Measurements from ENCODE around the gene ANKRD2.

ANKRD2 gene

DNA sequence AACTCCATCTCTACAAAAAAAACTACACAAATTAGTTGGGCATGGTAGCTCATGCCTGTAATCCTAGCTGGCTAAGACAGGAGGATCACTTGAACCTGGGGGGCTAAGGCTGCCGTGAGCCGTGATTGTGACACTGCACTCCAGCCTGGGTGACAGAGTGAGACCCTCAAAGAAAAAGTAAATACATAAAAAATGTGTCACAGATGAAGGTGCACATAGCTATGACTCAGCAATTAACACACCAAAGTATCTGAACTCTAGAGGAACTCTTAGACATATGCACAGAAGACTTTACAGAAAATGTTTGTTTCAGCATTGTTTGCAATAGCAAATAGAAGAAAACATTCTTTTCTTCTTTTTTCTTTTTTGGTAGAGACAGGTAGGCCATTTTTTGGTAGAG, 25.2 kb downstream of the ANKRD2 start:
- no peak for DNase-seq

DNA sequence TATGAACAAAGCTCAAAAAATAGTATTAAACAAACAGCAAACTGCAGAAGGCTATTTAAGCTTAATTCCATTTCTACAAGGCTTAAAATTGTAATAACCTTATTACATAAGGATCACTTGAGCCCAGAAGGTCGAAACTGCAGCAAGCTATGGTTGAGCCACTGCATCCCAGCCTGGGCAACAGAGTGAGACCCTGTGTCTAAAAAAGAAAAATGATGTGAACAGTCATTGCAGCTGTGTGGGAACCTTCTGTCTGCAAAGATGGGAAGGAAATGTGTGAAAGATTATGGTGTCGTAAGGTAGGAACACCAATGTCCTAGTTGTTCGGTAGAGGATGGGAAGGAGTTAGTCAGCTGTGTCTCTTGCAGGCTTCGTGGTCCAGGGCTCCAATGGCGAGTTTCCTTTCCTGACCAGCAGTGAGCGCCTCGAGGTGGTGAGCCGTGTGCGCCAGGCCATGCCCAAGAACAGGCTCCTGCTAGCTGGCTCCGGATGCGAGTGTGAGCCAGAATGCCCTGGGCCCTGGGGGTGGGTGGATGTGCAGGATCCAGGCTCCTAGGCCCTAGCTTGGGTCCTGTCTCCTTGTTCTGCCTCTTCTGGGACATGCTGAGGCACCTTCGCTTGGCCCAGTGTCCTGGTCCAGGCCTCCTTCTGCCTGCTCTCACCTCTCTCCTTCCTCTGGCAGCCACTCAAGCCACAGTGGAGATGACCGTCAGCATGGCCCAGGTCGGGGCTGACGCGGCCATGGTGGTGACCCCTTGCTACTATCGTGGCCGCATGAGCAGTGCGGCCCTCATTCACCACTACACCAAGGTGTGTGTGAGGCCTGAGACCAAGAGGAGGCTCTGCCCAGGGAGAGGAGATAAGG, 26.1 kb downstream of the ANKRD2 start:
- DNase-seq = no peak

DNA sequence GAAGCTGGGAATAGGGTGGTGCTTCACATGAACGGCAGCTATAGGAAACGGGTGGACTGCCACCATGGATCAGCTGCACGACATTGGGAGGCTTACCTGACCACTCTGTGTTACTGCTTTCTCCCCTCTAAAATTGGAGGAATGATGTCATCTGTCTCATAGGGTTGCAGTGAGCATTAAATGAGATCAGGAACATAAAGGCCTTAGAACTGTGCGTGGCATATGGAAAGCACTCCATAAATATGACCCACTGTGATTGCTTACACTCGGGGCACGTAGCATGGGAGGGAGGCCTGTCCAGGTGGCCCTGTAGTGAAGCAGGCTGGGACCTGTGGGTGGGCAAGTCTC, 26.7 kb downstream of the ANKRD2 start:
- no peak for DNase-seq

DNA sequence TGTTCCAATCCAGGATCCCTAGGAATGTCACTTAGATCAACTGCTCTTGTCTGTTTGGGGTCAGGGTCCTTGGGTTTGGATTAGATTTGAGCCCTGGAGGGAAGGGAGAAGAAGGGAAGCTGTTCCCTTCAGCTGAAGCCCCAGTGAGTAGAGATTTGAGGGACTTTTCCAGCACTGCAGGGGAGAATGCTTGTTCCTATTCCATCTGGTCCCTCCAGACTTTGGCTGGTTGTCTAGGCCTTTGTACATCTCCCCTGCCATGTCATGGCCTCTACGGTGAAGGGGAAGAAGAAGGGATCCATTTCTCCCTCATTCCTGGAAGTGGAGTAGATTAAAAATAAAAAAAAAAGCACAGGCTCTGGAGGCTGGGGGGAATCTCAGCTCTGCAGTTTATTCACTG, 28.0 kb downstream of the ANKRD2 start:
- DNase-seq = no peak

DNA sequence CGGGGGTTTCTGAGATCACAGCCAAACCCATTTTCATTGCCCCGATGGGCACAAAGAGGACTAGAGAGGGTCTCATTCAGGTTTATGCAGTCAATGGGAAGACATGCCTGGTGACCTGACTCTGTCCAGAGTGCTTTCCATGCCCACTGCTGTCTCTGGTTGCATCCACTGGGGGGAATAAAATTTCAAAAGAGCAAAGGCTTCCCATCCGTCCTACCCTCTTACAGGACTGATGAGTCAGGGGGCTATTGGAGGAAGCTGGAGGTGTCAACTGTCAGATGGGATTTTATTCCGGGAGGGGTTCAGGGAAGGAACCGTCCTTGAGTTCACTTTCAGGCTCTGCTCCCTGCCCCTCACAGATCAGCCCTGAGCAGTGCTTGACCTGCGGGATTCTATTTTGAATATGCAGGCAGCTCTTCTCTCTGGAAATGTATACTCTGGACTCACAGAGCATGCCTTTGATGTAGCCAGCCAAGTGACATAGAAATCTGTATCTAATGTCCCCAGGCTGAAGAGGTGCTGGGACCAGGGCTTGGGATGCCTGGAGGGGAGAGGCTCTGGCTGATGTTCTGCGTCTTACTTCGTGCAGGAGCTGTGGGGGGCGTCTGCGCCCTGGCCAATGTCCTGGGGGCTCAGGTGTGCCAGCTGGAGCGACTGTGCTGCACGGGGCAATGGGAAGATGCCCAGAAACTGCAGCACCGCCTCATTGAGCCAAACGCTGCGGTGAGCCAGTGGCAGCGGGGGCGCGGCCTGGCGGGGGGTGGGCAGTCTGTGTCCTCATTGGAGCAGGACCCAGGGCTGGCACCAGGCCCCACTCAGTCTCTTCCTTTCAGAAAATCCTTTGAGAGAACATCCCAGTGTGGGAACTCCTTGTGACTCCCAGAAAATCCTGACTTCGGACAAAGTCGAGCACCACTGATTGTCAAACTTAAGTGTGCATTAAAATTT, 29.0 kb downstream of the ANKRD2 start:
- no peak for DNase-seq

DNA sequence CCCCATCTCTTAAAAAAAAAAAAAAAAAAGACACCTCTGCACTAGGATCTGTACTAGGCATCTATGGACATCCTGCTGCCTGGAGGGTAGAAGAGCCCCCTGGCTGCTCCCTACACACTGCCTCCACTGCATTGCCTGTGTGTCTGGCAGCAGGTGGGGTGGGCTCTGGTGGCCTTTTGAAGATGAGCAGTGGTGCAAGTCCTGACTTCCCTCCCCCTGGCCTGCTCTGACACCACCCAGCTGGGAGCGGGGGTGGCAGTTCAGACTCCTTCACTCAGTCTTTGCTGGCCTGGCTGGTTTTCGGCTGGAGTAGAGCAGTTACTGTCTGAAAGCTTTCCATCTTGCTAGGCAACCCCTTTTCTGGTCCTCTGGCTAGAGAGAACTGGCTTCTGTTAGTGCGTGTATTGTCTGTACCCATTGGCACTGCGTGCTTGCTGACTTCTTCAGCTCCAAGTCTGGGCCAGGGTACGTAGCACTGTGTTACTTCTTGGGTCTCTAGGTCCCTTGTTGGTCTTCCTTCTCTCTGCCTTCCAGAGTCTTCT, 34.6 kb downstream of the ANKRD2 start:
- DNase-seq = no peak

DNA sequence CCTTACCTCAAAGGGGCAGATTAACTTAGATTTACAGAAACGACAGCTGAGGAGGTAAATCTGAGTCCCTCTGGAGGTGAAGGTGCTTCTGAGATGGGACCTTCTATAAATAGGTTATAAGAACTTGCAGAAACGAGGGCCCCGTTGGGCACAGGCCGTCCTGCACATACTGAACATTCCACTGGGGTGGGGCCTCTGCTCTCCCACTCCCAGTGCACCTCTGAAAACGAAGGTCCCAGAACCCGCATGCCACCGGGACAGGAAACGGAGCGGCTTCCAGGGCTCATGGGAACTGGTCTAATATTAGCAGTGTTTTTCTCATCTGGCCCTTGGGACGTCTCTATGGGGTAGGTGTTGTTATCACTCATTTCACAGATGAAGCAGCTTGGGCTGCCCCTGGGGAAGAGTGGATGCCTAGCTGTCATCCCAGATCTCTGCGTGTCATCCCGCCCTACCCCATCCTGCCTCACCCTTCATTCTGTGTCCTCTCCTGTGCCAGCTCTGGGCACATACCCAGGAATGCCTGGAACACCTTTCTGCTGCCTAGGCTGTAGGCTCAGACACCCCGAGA, 36.5 kb downstream of the ANKRD2 start:
- no peak for DNase-seq

DNA sequence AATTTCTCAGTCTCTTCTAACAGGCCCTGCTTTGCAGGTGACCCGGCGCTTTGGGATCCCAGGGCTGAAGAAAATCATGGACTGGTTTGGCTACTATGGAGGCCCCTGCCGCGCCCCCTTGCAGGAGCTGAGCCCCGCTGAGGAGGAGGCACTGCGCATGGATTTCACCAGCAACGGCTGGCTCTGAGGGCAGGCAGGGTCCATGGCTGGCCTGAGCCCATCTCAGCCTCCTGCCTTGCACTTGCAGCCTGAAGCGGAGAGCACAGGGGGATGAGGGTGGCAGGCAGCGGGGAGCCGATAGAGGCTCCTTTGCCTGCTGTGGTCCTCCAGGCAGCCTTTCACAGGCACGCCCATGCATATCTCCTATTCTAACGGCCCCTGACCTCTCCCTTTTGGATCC, 38.9 kb downstream of the ANKRD2 start:
- DNase-seq = no peak

DNA sequence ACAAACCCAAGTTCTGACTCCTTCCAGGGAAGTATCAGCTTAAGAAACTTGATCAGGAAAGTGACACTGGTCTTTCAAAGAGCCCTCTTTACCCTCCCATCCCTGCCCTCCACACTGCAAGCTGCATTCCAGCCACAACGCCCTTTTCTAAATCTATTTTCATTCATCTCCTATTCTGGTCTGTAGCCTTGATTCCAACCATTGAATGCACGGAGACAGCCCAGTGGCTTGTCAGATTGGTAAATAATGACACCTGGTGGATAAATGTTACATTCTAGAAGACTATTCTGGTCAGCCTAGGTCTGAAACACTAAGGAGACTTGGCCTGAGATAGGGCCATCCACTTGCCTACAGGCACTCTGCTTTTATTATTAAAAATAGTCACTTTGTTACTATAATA, 39.8 kb downstream of the ANKRD2 start:
- DNase-seq = no peak

DNA sequence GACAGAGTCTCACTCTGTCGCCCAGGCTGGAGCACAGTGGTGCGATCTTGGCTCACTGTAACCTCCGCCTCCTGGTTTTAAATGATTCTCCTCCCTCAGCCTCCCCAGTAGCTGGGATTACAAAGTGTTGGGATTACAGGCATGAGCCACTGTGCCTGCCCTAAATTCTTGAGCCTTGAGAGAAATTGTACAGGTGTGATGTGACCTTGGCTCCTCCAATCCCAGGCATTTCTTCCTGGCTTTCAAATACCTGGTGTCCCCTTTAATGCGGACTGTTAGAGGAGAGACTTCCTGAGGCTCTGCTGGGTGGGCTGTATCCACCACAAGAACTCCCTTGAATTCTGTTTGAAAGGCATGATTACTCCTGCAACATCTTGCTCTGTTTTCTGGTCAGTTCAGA, 45.7 kb downstream of the ANKRD2 start:
- DNase-seq = no peak

DNA sequence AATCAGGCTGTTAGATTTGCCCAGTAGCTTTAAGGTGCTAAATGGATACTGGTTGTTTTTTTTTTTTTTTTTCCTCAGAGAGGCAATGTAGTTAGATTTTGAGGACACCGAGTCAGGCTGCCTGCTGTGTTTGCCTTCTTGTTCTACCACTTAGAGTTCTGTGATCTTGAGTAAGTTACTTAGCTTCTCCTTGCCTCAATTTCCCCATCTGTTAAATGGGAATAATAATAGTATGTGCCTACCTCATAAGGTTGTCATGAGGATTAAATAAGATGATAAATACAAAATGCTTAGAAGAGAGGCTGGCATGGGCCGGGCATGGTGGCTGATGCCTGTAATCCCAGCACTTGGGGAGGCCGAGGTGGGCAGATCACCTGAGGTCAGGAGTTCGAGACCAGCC, 46.2 kb downstream of the ANKRD2 start:
- no peak for DNase-seq

DNA sequence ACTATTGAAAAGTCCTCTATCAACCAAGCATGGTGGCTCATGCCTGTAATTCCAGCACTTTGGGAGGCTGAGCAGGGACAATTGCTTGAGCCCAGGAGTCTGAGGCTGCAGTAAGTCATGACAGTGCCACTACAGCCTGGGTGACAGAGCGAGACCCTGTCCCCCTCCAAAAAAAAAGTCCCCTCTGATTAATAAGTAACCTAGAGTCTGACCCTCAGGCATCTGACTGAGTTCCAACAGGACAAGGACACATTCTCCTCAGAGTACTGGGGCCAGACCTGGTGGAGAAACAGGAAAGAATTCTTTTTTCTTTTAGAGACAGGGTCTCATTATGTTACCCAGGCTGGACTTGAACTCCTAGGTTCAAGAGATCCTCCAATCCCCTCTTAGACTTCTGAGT, 50.7 kb downstream of the ANKRD2 start:
- DNase-seq = no peak

DNA sequence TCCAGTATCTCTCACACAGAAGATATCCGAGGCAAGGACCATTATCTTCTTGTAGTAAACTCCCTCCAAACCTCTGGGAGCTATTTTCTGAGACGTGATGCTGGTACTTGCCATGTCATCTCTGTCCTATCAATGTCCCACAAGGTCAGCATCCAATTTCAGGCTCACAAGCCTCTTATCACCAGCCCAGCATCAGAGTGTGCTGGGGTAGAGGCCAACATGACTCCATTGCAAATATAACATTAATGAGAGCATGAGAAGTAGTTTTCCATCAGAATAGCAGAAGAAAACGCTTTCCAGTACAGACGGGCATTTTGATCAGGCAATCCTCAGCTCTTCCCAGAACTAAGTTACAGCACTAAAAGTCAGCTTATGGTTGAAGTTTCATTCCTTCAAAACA, 55.2 kb downstream of the ANKRD2 start:
- DNase-seq = no peak

DNA sequence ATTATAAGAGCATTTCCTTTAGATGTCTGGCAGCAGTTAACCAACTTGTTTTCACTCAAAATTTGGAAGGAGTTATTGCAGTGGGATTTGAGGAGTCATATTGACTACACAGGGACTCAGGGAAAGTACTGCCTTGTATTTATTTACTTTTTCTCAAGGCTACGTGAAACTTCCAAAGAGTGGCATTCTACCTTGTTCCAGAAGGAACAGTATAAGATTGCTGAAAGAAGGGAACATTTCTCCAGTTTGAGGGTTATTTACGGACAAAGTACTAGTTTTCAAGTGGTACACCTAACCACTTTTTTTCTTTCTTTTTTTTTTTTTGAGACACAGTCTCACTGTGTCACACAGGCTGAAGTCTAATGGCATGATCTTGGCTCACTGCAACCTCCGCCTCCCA, 55.6 kb downstream of the ANKRD2 start:
- no peak for DNase-seq

DNA sequence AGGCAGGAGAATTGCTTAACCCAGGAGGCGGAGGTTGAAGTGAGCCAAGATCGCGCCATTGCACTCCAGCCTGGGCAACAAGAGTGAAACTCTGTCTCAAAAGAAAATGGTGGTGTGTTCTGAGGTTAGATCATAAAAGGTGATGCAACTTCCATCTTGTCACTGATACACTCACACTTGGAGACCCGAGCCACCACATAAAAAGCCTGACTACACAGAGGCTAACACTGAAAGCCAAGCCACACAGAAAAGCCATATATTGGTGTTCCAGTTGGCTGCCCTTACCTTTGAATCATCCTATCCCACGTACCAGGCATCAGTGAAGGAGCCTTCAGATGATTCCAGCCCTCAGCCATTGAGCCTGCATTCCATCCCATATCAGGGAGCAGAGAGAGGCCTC, 56.7 kb downstream of the ANKRD2 start:
- DNase-seq = no peak

DNA sequence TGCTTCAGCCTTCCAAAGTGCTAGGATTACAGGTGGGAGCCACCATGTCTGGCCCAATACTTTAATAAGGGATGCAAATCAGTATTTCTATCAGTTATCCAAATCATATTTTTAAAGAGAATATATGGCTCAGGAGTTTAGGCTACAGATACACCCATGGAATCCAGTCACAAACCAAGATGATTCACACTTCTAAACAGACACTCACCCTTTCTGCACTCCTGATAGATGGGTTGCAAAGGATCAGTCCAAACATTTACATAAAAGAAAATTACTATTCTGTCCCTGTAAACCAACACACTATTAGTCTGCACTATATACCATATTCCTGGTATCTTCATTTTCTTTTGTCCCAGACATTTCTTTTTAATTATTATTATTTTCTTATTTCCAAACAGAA, 58.5 kb downstream of the ANKRD2 start:
- no peak for DNase-seq

DNA sequence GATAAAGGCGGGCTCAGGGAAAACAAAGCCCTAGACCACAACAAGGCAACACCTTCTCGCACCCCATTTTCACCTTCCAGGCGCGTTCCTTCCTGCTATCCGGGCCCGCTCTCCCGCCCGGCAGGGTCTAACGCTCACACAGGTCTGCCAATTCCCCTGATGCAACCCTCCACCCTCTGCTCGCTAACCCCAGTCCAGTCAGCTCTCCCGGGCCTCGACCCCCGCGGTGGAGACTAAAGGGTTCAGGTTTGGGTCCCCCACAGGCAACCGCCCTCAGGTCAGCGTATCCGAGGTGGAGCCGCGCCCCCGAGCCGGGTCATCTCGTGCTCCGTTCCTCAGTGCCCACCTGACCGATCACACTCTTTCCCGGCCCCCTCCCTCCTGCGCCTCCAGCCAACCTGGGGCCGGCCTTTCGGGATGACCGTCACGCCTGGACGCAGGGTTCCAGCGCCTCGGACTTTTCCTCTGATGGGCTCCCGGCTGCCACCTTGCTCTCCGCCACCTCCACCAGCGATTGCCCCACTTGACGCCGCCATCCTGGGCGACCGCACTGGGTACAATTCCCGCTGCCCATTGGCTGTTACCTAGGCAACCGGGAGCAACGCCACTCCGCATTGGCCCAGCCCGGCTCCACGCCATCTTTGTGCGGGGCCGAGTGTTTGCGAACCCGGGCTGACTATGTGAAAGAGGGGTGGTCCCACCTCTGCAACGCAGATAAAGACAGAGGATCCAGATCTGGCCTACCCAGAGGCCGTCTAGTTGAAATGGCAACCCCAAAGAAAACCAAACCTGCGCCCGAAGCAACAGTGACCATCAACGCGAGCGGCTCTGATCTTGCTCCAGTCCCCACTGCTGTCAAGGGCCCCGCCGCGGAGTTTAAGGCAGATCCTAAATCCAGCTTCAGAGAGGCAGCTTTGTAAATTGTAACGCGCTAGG, 60.6 kb downstream of the ANKRD2 start, which contains the start of gene MORN4:
Gene MORN4, minus strand, starts transcription at position 552 of the 936 bp plus-strand sequence. CDS start 13,847 bp downstream, outside the sequence.
- peak; percentile 94 to 95 for DNase-seq

Measured in CD4-positive, alpha-beta T cell treated with Interleukin-4 for 1 hour (primary cell).